Measurements from ENCODE around the gene NEB.

NEB gene

GRCh38 chr2:151624271-151624670, 110.0 kb downstream of the NEB start:
- TF ChIP-seq CTCF (IDR thresholded peaks at IDR 0.05; ENCODE audit: low read depth, low read length) = no peak
- H3K4me3 ChIP-seq (ENCODE audit: low read depth, low read length) = no peak overlapping the region

- TF ChIP-seq CTCF (IDR thresholded peaks at IDR 0.05; ENCODE audit: low read depth, low read length) = no peak
Measured at GRCh38 chr2:151623631-151624030, 110.6 kb downstream of the NEB start.

GRCh38 chr2:151620761-151621160, 113.5 kb downstream of the NEB start:
- no peak for TF ChIP-seq CTCF (IDR thresholded peaks at IDR 0.05; ENCODE audit: low read depth, low read length)
- no peak overlapping the region for H3K4me3 ChIP-seq (ENCODE audit: low read depth, low read length)

More at GRCh38 chr2:151623631-151624030, 110.6 kb downstream of the NEB start:
- H3K4me3 ChIP-seq (ENCODE audit: low read depth, low read length) = no peak overlapping the region

GRCh38 chr2:151619337-151619989, 114.8 kb downstream of the NEB start:
- TF ChIP-seq CTCF (IDR thresholded peaks at IDR 0.05; ENCODE audit: low read depth, low read length) = no peak

GRCh38 chr2:151616760-151617339, 117.4 kb downstream of the NEB start:
- TF ChIP-seq CTCF (IDR thresholded peaks at IDR 0.05; ENCODE audit: low read depth, low read length) = no peak
- no peak overlapping the region for H3K4me3 ChIP-seq (ENCODE audit: low read depth, low read length)

More at GRCh38 chr2:151619337-151619989, 114.8 kb downstream of the NEB start:
- no peak overlapping the region for H3K4me3 ChIP-seq (ENCODE audit: low read depth, low read length)

GRCh38 chr2:151614606-151615306, 119.5 kb downstream of the NEB start:
- H3K4me3 ChIP-seq (ENCODE audit: low read depth, low read length) = no peak overlapping the region
- TF ChIP-seq CTCF (IDR thresholded peaks at IDR 0.05; ENCODE audit: low read depth, low read length) = no peak

- no peak overlapping the region for H3K4me3 ChIP-seq (ENCODE audit: low read depth, low read length)
- TF ChIP-seq CTCF (IDR thresholded peaks at IDR 0.05; ENCODE audit: low read depth, low read length) = no peak
Measured at GRCh38 chr2:151614159-151614558, 120.1 kb downstream of the NEB start.

All from WI38 (cell line).